Sigmoid colon (tissue), 4 donors: ENCODE results near the gene ASAH2B.
"Not testable (repeated sequence)": the region's sequence is repeated elsewhere in the genome, so short reads cannot be mapped to it uniquely, and the experiment has no call there.

ENCODE experiments used
- CTCF ChIP-seq, 4 experiments: fragments of 450-650 bp in 3 of 4; fragments of 200-600 bp in 1 of 4; IDR thresholded peaks; one replicate each; pipeline ENCODE4 v1.5.1; 2016 to 2019; ENCODE audit warnings: antibody characterized with exemption in 4 of 4, mild to moderate bottlenecking in 3 of 4, moderate library complexity in 2 of 4
- POLR2A ChIP-seq, 2 donors: fragments of 450-650 bp; IDR thresholded peaks; one replicate each; pipeline ENCODE4 v1.6.1; 2016; ENCODE audit warnings: antibody characterized with exemption in 2 of 2, mild to moderate bottlenecking in 2 of 2, moderate library complexity in 2 of 2
- POLR2AphosphoS5 ChIP-seq, 4 donors: sonication (generic); formaldehyde crosslinking; IDR thresholded peaks; one replicate each; pipeline ENCODE4 v1.6.1; 2017; ENCODE audit warnings: antibody characterized with exemption in 4 of 4

GRCh38 chr10:50701947-50702346 is 37.8 kb upstream of the ASAH2B start:
- TF ChIP-seq CTCF, POLR2A, POLR2AphosphoS5 (IDR thresholded peaks at IDR 0.05): not testable (repeated sequence)
